Small intestine (tissue), 7 donors: ENCODE data around the gene ERVH48-1. TPM values are rescaled to one million over a fixed set of nuclear protein-coding genes. Genes with fewer than 3 reads are reported as not detected.
"Not testable (repeated sequence)": the region's sequence is repeated elsewhere in the genome, so short reads cannot be mapped to it uniquely, and the experiment has no call there.

Experiments
- DNase-seq, 2 donors: peaks; one replicate each; pipeline versions ENCODE4 v3.0.0 to v3.0.0-alpha.2; 2013
- FAIRE-seq: peaks from 2 replicates; lab custom pipeline; 2012; peaks lifted over from hg19 to GRCh38; lab: Jason Lieb, UNC
- H3K27ac ChIP-seq, 3 donors: one replicate each; pipeline ENCODE4 v1.5.1; 2013; ENCODE audit warnings: low read length in 2 of 3, mild to moderate bottlenecking in 2 of 3, control low read depth in 1 of 3, inconsistent platforms in 1 of 3, low read depth in 1 of 3, moderate library complexity in 1 of 3
- H3K27me3 ChIP-seq, 3 donors: one replicate each; pipeline ENCODE4 v1.6.1; 2013; ENCODE audit warnings: low read length in 3 of 3, inconsistent platforms in 1 of 3; ENCODE audit not compliant: control insufficient read depth in 3 of 3, insufficient read depth in 3 of 3
- H3K36me3 ChIP-seq, 3 donors: one replicate each; pipeline ENCODE4 v1.6.1; 2013; ENCODE audit warnings: low read length in 3 of 3, inconsistent platforms in 1 of 3, low read depth in 1 of 3, mild to moderate bottlenecking in 1 of 3, moderate library complexity in 1 of 3; ENCODE audit not compliant: control insufficient read depth in 3 of 3, insufficient read depth in 2 of 3
- H3K4me1 ChIP-seq, 3 donors: one replicate each; pipeline ENCODE4 v1.6.1; 2013; ENCODE audit warnings: low read length in 2 of 3, inconsistent platforms in 1 of 3, low read depth in 1 of 3, mild to moderate bottlenecking in 1 of 3, moderate library complexity in 1 of 3; ENCODE audit not compliant: control insufficient read depth in 3 of 3, insufficient read depth in 2 of 3
- H3K4me3 ChIP-seq, 3 donors: one replicate each; pipeline ENCODE4 v1.5.1; 2013; ENCODE audit warnings: low read length in 3 of 3, control low read depth in 1 of 3, inconsistent platforms in 1 of 3, low read depth in 1 of 3, mild to moderate bottlenecking in 1 of 3, moderate library complexity in 1 of 3
- H3K9me3 ChIP-seq, 2 donors: one replicate each; pipeline ENCODE4 v1.6.1; 2013; ENCODE audit warnings: low read depth in 1 of 2, low read length in 1 of 2; ENCODE audit not compliant: control insufficient read depth in 2 of 2, insufficient read depth in 1 of 2
- whole genome bisulfite sequencing, 3 donors: extraction: QIAGEN DNeasy Blood & Tissue Kit; methylation state at CpG; one replicate each; pipeline ENCODE4 v1.1.7; 2013; 5-methylcytosine and 5-hydroxymethylcytosine counted together
- polyA plus RNA-seq, 4 donors: library from polyadenylated mRNA; stranded (reverse) in 3 of 4; unstranded in 1 of 4; fragments of 200-250 nt in 3 of 4; fragments of 120-200 nt in 1 of 4; gene quantifications; one replicate each; pipeline versions ENCODE4 v1.2.1 to v1.2.3, GENCODE V29; 2013
- donor health status: healthy with polysubstance abuse.
- donor health status: control.
- donor health status: control.
- donor health status: Bipolar disorder and iron deficiency.
- donor health status: healthy.

ERVH48-1 gene
- polyA plus RNA-seq, 4 donors = 0.89 TPM; not detected in 3

- Histone ChIP-seq H3K27me3 (no peaks in the 10 kb centered on the region), H3K4me1 (no peaks in the 10 kb centered on the region), H3K36me3 (no peaks in the 10 kb centered on the region), H3K27ac (no peak overlapping the region), H3K4me3 (no peak overlapping the region), H3K9me3 (no peaks in the 10 kb centered on the region)
- DNase-seq = peak; percentile 87 to 89
- 23 to 24% (median 24%) methylated on average over 18 of the region's 18 CpGs for WGBS, 3 donors
- FAIRE-seq = no peak
Observed at GRCh38 chr21:42923553-42924432, 1.6 kb downstream of the ERVH48-1 start.

DNA sequence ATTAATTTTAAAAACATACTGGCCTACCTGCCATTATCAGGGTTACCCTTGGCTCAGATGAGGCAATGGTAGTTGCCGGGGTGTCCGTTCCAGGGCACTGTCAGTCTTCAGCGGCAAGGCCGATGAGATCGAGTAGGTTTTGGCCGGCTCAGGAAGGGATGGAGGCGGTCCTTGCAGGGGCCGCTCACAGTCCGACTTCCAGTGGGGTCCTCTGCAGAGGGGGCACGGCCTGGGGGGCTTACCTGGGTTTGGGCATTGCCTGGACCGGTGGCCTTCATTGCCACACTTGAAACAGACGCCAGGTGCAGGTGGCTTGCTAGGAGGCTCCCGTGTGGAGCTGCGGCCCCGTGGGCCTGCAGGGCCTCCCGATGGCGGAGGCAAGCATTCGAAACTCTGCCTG is 2.5 kb downstream of the ERVH48-1 start:
- 85 to 93% (median 86%) methylated on average over 18 of the region's 18 CpGs for WGBS, 3 donors
- FAIRE-seq (no peak), DNase-seq (no peak)

DNA sequence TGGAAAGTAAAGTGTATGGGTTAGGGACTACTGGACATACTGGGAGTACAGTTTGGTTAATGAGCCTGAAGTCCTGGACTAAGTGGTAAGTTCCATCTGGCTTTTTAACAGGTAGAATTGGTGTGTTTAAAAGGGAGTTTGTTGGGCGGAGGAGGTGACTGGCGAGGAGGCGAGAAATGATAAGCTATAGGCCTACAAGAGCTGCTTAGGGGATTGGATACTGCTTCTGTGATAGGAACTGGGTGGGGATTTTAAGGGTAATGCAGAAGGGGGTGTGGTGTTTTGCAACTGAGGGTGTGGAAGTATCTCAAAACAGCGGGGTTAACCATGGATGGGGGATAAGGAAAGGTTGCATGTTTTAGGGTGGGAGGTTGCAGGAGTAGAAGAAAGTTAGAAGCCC is 3.5 kb downstream of the ERVH48-1 start:
- DNase-seq (no peak), FAIRE-seq (no peak)
- H3K36me3 ChIP-seq = peaks cover 0 to 2% (median 0%) of the 10 kb centered on the region in 3 donors
- no peak overlapping the region for H3K27ac ChIP-seq
- no peak overlapping the region for H3K4me3 ChIP-seq
- H3K4me1 ChIP-seq = no peaks in the 10 kb centered on the region
- no peaks in the 10 kb centered on the region for H3K9me3 ChIP-seq
- 71 to 80% (median 72%) methylated on average over 4 of the region's 4 CpGs for WGBS, 3 donors
- H3K27me3 ChIP-seq = no peaks in the 10 kb centered on the region

More for the DNA sequence above, 2.5 kb downstream of the ERVH48-1 start:
- Histone ChIP-seq H3K4me1 (no peaks in the 10 kb centered on the region), H3K4me3 (no peak overlapping the region), H3K27me3 (no peaks in the 10 kb centered on the region), H3K9me3 (no peaks in the 10 kb centered on the region), H3K27ac (no peak overlapping the region), H3K36me3 (peaks cover 0 to 2% (median 0%) of the 10 kb centered on the region in 3 donors)

DNA sequence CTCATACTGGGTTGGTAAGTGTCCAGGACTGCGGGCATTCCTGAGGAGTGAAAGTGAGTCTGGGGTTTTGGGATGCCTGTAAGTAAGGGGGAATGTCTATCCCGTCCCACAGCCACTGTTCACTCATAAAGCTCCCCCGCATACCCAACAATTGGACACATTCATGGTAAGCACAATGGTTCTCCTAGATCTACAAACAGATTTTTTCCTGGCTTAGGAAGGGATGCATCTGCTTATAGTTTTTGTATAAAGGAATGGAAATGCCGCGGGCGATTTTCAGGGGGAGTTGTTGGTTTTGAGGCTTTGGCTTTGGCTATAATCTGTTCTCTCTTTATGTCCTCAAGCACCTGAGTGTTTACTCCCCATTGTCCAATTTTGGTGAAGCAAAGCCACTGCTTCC is 7.1 kb downstream of the ERVH48-1 start:
- 95 to 96% (median 95%) methylated on average over 6 of the region's 6 CpGs for WGBS, 3 donors
- no peaks in the 10 kb centered on the region for H3K4me1 ChIP-seq
- DNase-seq (no peak), FAIRE-seq (no peak)
- no peaks in the 10 kb centered on the region for H3K27me3 ChIP-seq
- no peak overlapping the region for H3K4me3 ChIP-seq
- no peak overlapping the region for H3K27ac ChIP-seq
- H3K9me3 ChIP-seq = no peaks in the 10 kb centered on the region
- peaks cover 0 to 10% (median 0%) of the 10 kb centered on the region in 3 donors for H3K36me3 ChIP-seq

GRCh38 chr21:42913476-42913875 is 12.0 kb downstream of the ERVH48-1 start:
- Histone ChIP-seq H3K4me3 (no peak overlapping the region), H3K27ac (no peak overlapping the region), H3K27me3 (no peaks in the 10 kb centered on the region), H3K9me3 (no peaks in the 10 kb centered on the region), H3K36me3 (peaks cover 4 to 44% (median 5%) of the 10 kb centered on the region in 3 donors), H3K4me1 (no peaks in the 10 kb centered on the region)
- no peak for FAIRE-seq
- WGBS, 3 donors = 72 to 89% (median 84%) methylated on average over 7 of the region's 7 CpGs
- no peak for DNase-seq

- FAIRE-seq, H3K27me3 ChIP-seq, DNase-seq, H3K4me1 ChIP-seq, H3K9me3 ChIP-seq, H3K4me3 ChIP-seq, H3K27ac ChIP-seq: not testable (repeated sequence)
- peaks cover 4 to 52% (median 5%) of the 10 kb centered on the region in 3 donors for H3K36me3 ChIP-seq
- WGBS, 3 donors = 97 to 99% (median 97%) methylated on average over 6 of the region's 6 CpGs
Observed at GRCh38 chr21:42911920-42912319, 13.5 kb downstream of the ERVH48-1 start.

GRCh38 chr21:42908484-42908883 is 16.9 kb downstream of the ERVH48-1 start:
- not testable (repeated sequence) for H3K27me3 ChIP-seq, H3K9me3 ChIP-seq, DNase-seq, H3K4me3 ChIP-seq, H3K27ac ChIP-seq, FAIRE-seq, H3K4me1 ChIP-seq
- peaks cover 14 to 79% (median 20%) of the 10 kb centered on the region in 3 donors for H3K36me3 ChIP-seq
- WGBS, 3 donors = 95 to 96% (median 96%) methylated on average over 9 of the region's 9 CpGs

DNA sequence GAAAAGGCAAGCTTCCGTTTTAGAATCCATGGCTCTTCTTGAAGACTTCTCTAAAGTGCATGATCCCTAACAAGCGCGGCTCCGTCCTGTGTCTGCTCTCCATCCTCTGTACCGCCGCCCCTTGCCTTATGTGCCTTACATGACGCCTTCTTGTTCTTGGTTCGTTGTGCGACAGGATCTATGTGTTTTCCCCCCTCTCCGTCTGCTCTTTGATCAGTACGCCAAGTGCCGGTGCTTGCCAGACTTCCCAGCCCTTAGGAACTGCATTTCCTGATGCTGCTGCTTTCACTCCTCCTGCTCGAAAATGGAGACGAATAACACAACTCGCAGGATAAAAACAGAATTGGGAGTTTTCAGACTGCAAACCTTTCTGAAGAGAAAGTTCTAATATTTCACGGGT is 19.2 kb downstream of the ERVH48-1 start:
- Histone ChIP-seq H3K27ac (no peak overlapping the region), H3K36me3 (peaks cover 20 to 76% (median 25%) of the 10 kb centered on the region in 3 donors), H3K27me3 (no peaks in the 10 kb centered on the region), H3K4me1 (no peaks in the 10 kb centered on the region), H3K9me3 (peaks cover 0 to 9% of the 10 kb centered on the region in 2 donors), H3K4me3 (no peak overlapping the region)
- WGBS, 3 donors = 96 to 98% (median 98%) methylated on average over 16 of the region's 16 CpGs
- FAIRE-seq (no peak), DNase-seq (no peak)
